RWPE2 (cell line): ENCODE results near the gene HDHD3.

Experiments
- ATAC-seq: fragments of 200-7000 bp; cut with Tn5 transposase; 3 replicates; pipeline ENCODE4 v1.9.1; 2021; ENCODE audit warnings: low read depth
- DNase-seq: peaks from one replicate; pipeline ENCODE4 v3.0.0-alpha.2; 2020; ENCODE audit warnings: low spot score
- H3K27ac ChIP-seq: fragments of 450-650 bp; 2 replicates; pipeline ENCODE4 v1.5.1; 2017; ENCODE audit warnings: mild to moderate bottlenecking; ENCODE audit not compliant: poor library complexity, severe bottlenecking
- H3K27me3 ChIP-seq: fragments of 250-450 bp; sonication (Bioruptor Pico); 2 replicates; pipeline ENCODE4 v1.5.1; 2021; ENCODE audit warnings: mild to moderate bottlenecking, moderate library complexity; ENCODE audit not compliant: insufficient read depth, poor library complexity, severe bottlenecking
- H3K36me3 ChIP-seq: fragments of 250-450 bp; sonication (Bioruptor Pico); 2 replicates; pipeline ENCODE4 v1.5.1; 2020; ENCODE audit warnings: low read depth, mild to moderate bottlenecking, moderate library complexity
- H3K4me1 ChIP-seq: fragments of 250-450 bp; sonication (Bioruptor Pico); 2 replicates; pipeline ENCODE4 v1.5.1; 2021; ENCODE audit warnings: mild to moderate bottlenecking, moderate library complexity; ENCODE audit not compliant: insufficient read depth, poor library complexity, severe bottlenecking
- H3K4me3 ChIP-seq: fragments of 250-450 bp; sonication (Bioruptor Pico); 2 replicates; pipeline ENCODE4 v1.5.1; 2021; ENCODE audit warnings: mild to moderate bottlenecking, moderate library complexity; ENCODE audit not compliant: severe bottlenecking
- H3K9me3 ChIP-seq: fragments of 250-450 bp; sonication (Bioruptor Pico); 2 replicates; pipeline ENCODE4 v1.5.1; 2021; ENCODE audit warnings: mild to moderate bottlenecking, moderate library complexity; ENCODE audit not compliant: severe bottlenecking
- CTCF ChIP-seq: fragments of 450-650 bp; IDR thresholded peaks from one replicate; pipeline ENCODE4 v1.5.1; 2017; ENCODE audit warnings: mild to moderate bottlenecking, moderate library complexity; ENCODE audit not compliant: poor library complexity, severe bottlenecking

The HDHD3 gene

GRCh38 chr9:113376634-113377567 lies at the start of gene HDHD3:
TSS of gene HDHD3 (minus strand) at chr9:113376986. CDS start at chr9:113374354, 2,632 bp downstream.
- no peaks in the 10 kb centered on the region for H3K9me3 ChIP-seq
- no peaks in the 10 kb centered on the region for H3K36me3 ChIP-seq
- TF ChIP-seq CTCF: no peak
- H3K27ac ChIP-seq: peak within 1 kb of the TSS; percentile 39
- no peaks in the 10 kb centered on the region for H3K4me1 ChIP-seq
- H3K4me3 ChIP-seq: peak within 1 kb of the TSS; percentile 67
- ATAC-seq (peak; percentile 94), DNase-seq (no peak)
- H3K27me3 ChIP-seq: no peaks in the 10 kb centered on the region

- H3K4me1 ChIP-seq: no peaks in the 10 kb centered on the region
- H3K27me3 ChIP-seq: no peaks in the 10 kb centered on the region
- no peak overlapping the region for H3K4me3 ChIP-seq
- no peak for TF ChIP-seq CTCF
- no peak for ATAC-seq
- H3K27ac ChIP-seq: no peak overlapping the region
- no peaks in the 10 kb centered on the region for H3K9me3 ChIP-seq
- DNase-seq: no peak
- H3K36me3 ChIP-seq: no peaks in the 10 kb centered on the region
These were observed 48.3 kb upstream of the HDHD3 start for GRCh38 chr9:113425072-113425471.

GRCh38 chr9:113421726-113422125 lies 44.9 kb upstream of the HDHD3 start:
- H3K4me1 ChIP-seq: no peaks in the 10 kb centered on the region
- no peak overlapping the region for H3K27ac ChIP-seq
- no peak for ATAC-seq

GRCh38 chr9:113417370-113417769 lies 40.6 kb upstream of the HDHD3 start:
- TF ChIP-seq CTCF: no peak
- no peak overlapping the region for H3K27ac ChIP-seq
- DNase-seq (no peak), ATAC-seq (no peak)
- no peak overlapping the region for H3K4me3 ChIP-seq
- no peaks in the 10 kb centered on the region for H3K36me3 ChIP-seq
- no peaks in the 10 kb centered on the region for H3K27me3 ChIP-seq
- no peaks in the 10 kb centered on the region for H3K4me1 ChIP-seq
- H3K9me3 ChIP-seq: no peaks in the 10 kb centered on the region

More at GRCh38 chr9:113421726-113422125, 44.9 kb upstream of the HDHD3 start:
- Histone ChIP-seq H3K36me3 (no peaks in the 10 kb centered on the region), H3K4me3 (no peak overlapping the region), H3K9me3 (no peaks in the 10 kb centered on the region), H3K27me3 (no peaks in the 10 kb centered on the region)
- no peak for DNase-seq
- TF ChIP-seq CTCF: no peak
